Measurements from ENCODE around the gene AADACL3. TPM values are rescaled to one million over a fixed set of nuclear protein-coding genes. Genes with fewer than 3 reads are reported as not detected.

The AADACL3 gene
- total RNA-seq, 1 donor from 2014 or later, result not detected

DNA sequence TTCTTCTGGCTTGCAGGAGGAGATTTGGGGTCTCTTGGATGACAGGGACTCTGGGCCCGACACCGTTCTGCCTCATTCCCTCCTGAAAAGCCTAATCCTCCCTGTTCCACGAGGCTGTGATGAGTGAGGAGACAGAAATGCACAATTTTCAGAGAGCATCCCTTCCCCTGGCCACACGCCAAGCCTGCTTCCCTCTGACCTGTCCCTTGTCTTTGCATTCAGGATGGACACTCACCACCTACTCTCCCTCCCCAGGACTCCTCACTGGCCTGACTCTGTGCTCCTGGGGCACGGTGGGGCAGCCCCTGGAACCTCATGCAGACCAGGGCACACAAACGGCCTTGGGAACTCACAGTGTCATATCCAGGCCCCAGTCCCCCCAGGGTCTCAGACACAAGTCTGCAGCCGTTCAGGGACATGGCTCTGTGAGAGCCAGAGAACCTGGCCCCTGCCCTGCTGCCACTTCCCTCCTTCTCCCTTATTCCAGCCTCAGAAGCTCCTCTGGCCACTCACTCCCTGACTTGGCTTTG is 54.1 kb downstream of the AADACL3 start:
- TF ChIP-seq CTCF (IDR thresholded peaks at IDR 0.05; ENCODE audit: unreplicated experiment), result no peak
- DNase-seq (ENCODE audit: low spot score in 2 of 2, unreplicated experiment in 2 of 2), result no peak
- Mint-ChIP-seq H3K4me1 (no peaks in the 10 kb centered on the region), H3K27me3 (ENCODE audit: low read depth) (peaks cover 14% of the 10 kb centered on the region), H3K9me3 (peaks cover 26% of the 10 kb centered on the region), H3K36me3 (no peaks in the 10 kb centered on the region), H3K4me3 (no peak overlapping the region), H3K27ac (no peak overlapping the region)

DNA sequence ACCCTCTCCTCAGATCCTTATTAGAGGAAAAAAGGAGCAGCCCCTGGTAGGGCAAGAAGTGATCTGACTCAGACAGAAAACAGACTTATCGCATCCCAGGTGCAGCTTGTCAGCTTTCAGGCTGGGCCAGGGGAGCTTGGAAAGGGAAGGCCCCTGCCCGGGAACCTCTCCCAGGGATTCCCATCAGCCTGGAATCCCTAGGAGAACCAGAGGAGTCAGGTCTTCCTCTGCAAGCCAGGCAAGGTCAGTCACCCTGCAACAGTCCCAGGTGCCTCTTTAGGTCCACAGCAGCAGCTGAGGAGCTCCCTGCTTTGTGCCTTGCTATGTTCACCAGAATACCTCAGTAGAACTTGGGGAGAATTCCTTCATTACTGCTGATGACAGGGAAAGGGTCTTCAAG is 54.7 kb downstream of the AADACL3 start:
- Mint-ChIP-seq H3K27me3 (ENCODE audit: low read depth) (peaks cover 14% of the 10 kb centered on the region), H3K4me1 (no peaks in the 10 kb centered on the region), H3K36me3 (no peaks in the 10 kb centered on the region), H3K9me3 (peaks cover 26% of the 10 kb centered on the region), H3K4me3 (no peak overlapping the region), H3K27ac (no peak overlapping the region)
- no peak for TF ChIP-seq CTCF (IDR thresholded peaks at IDR 0.05; ENCODE audit: unreplicated experiment)
- no peak for DNase-seq (ENCODE audit: low spot score in 2 of 2, unreplicated experiment in 2 of 2)

- H3K9me3 Mint-ChIP-seq, result peaks cover 26% of the 10 kb centered on the region
- no peak for DNase-seq (ENCODE audit: low spot score in 2 of 2, unreplicated experiment in 2 of 2)
- H3K4me3 Mint-ChIP-seq, result no peak overlapping the region
- H3K27me3 Mint-ChIP-seq (ENCODE audit: low read depth), result peaks cover 14% of the 10 kb centered on the region
- H3K27ac Mint-ChIP-seq, result no peak overlapping the region
- H3K36me3 Mint-ChIP-seq, result no peaks in the 10 kb centered on the region
- TF ChIP-seq CTCF (IDR thresholded peaks at IDR 0.05; ENCODE audit: unreplicated experiment), result no peak
- no peaks in the 10 kb centered on the region for H3K4me1 Mint-ChIP-seq
Measured at GRCh38 chr1:12771186-12771585, 55.3 kb downstream of the AADACL3 start.

DNA sequence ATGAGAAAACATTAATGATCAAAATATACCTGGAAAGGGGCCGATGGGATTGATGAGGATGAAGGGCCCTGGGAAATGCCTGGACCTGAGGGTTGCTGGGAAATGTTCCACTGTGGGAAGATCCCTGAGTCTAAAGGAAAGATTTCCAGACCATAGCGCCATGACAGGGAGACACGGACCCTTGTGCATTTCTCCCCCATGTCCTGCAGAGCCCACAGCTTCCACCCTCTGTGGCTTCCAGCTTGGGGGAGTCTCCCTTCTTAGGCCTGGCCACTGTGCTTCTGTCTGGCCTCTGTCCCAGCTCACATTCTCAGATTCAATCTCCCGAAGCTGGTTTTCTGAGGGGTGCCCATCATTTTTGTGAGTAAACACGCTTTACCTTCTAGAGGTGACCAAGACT is 56.6 kb downstream of the AADACL3 start:
- no peak for DNase-seq (ENCODE audit: low spot score in 2 of 2, unreplicated experiment in 2 of 2)
- H3K36me3 Mint-ChIP-seq, result no peaks in the 10 kb centered on the region
- no peak for TF ChIP-seq CTCF (IDR thresholded peaks at IDR 0.05; ENCODE audit: unreplicated experiment)
- peaks cover 11% of the 10 kb centered on the region for H3K27me3 Mint-ChIP-seq (ENCODE audit: low read depth)
- H3K27ac Mint-ChIP-seq, result no peak overlapping the region
- H3K9me3 Mint-ChIP-seq, result peaks cover 17% of the 10 kb centered on the region
- no peaks in the 10 kb centered on the region for H3K4me1 Mint-ChIP-seq
- no peak overlapping the region for H3K4me3 Mint-ChIP-seq

DNA sequence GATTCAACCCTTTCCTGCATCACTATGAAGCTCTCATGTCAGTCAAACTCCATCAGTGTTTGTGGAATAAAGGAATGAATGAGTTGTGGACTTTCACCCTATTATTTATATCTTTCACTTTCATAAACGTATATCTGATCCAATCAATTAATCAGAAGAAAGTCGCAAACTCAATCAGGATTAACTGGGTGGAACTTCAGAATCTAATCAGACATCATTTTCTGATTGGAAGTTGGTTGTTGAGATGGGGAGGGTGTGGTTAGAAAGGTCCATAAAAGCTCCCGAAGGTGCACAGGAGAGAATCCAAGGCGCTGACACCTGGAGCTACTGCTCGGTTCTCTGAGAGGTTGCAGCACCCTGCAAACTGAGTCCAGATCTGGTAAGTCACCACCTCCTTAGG is 57.5 kb downstream of the AADACL3 start, which contains the start of gene PRAMEF12:
Gene PRAMEF12 (plus strand): TSS at position 301 of the 400 bp plus-strand sequence. CDS start 1,130 bp downstream, outside the sequence.
- Mint-ChIP-seq H3K27ac (no peak within 1 kb of the TSS), H3K36me3 (no peaks in the 10 kb centered on the region), H3K27me3 (ENCODE audit: low read depth) (peaks cover 11% of the 10 kb centered on the region), H3K4me3 (no peak within 1 kb of the TSS), H3K4me1 (no peaks in the 10 kb centered on the region), H3K9me3 (peaks cover 14% of the 10 kb centered on the region)
- DNase-seq (ENCODE audit: low spot score in 2 of 2, unreplicated experiment in 2 of 2), result no peak
- TF ChIP-seq CTCF (IDR thresholded peaks at IDR 0.05; ENCODE audit: unreplicated experiment), result no peak
